Fibroblast of skin of abdomen (primary cell): ENCODE results near the gene SDK2.

Experiments used
- DNase-seq: peaks from one replicate; pipeline ENCODE4 v3.0.0-alpha.2; 2013

SDK2 gene

DNA sequence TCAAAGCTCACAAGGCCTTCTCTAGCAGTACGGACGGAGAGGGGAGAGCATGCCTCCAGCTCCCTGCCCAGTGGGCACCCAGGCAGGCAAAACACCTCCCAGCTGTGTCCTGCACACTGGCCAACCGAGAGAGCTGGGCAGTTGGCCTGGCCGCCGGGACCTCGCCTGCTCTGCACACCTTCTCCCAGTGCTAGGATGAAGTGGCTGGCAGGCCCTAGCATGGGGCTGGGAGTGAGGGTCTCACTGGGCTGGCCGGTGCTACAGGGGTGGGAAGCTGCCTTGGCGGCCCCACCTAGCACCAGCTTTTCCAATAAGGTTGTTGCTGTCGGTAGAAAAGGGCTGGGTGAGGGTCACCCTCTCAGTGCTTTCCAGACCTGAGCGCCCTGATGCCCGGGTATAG lies 60.2 kb downstream of the SDK2 start:
- no peak for DNase-seq

DNA sequence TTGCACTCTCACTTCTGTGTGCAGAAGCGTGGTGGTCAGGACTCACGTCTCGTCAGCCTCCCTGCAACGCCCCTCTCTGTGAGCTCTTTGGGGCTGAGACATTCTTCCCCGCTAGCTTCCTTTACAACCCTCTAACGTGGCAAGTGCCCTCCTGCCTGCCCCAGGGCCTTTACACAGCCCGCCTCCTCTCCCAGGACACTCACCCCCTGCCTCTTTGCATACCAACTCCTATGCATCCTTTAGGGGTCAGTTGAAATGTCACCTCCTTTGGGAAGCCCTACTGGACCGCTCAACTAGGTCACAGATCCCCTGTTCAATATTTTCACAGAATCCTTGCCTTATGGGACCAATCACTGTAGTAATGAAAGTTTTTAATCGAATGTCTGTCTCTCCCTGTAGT lies 61.4 kb downstream of the SDK2 start:
- no peak for DNase-seq

DNA sequence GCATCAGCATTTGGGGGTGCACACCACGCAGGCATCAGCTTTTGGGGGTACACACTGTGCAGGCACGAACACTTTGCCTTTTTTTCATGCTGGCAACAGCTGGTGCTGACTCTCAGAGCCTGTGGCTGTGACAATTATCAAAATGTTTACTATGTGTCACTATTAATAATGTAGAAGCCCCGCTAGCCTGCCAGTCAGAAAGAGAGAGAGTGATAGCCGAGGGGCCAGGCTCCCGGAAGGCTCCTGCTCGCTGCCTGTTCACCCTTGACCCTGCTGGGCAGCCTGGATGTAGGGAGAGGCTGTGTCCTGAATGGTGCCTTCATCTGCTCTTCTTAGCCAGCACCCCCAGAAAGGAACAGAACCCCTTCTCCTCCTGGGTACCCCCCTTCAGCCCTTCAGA lies 61.9 kb downstream of the SDK2 start:
- DNase-seq: no peak

DNA sequence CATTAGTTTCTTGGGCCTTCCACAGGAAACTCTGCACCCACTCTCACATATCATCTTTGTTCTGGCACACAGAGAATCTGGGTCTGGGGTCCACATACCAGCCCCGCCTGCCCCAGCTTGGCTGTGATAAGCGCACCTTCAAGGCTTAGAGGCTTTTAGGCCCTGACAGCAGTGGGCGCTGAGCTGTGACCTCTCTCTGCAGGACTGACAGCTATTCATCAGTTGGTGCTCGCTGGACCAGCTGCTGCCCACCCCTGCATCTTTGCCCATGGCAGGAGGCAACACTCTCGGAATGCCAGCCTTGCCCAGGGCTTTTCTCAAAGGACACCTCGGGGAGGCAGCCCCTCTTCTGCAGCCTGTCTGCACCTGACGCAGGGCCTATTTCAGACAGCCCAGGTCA lies 62.9 kb downstream of the SDK2 start:
- DNase-seq: no peak

DNA sequence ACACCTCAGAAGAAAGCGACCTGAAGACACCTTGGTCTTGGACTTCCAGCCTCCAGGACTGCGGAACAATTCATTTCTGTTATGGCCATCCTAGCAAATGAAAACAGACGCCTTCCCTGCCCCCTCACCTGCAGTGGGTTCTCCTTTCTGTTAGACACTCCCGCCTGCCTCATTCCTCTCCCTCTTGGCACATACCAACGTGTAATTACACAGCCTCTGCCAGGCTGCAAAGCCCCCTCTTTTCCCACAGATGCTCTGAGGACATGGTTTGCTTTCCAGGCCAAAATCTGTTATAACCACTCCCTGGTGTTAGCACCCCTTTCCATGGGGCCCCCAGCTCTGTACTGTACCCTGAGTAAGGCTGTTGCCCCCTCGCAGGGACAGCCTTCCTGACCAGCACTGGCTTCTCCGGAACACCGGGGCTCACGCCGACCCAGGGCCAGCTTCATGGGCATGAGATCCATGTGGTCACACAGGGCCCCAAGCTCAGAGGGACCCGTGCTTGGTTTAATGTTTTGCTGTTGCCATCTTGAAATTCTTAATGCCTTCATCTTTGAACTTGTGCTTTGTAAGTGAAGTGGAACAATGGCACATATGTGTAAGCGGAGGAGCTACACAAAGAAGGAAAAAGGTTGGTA lies 64.1 kb downstream of the SDK2 start:
- no peak for DNase-seq

DNA sequence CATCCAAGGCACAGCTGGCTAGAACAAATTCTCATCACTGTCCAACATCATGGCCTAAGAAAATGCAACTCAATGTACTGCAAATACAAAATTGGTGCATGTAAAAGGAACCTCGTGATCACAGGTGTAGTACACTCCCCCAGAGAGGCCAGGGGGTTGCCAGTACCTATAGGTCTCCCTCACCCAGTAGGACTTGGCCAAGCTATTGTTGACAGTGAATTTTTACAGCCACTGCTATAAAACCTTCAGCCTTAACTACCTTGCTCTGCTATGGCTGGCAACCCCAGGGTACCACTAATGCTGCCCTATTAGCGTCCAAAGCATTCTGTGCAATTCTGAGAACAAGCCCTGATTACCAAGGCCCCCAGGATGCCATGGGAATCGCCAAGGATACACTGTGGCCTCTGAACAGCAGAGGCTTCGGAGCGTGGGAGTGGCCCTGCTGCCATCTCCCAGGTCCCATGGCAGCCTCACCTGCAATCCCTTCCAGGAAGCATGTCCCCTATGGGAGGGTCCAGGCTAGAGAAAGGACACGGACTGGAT lies 67.6 kb downstream of the SDK2 start:
- no peak for DNase-seq

DNA sequence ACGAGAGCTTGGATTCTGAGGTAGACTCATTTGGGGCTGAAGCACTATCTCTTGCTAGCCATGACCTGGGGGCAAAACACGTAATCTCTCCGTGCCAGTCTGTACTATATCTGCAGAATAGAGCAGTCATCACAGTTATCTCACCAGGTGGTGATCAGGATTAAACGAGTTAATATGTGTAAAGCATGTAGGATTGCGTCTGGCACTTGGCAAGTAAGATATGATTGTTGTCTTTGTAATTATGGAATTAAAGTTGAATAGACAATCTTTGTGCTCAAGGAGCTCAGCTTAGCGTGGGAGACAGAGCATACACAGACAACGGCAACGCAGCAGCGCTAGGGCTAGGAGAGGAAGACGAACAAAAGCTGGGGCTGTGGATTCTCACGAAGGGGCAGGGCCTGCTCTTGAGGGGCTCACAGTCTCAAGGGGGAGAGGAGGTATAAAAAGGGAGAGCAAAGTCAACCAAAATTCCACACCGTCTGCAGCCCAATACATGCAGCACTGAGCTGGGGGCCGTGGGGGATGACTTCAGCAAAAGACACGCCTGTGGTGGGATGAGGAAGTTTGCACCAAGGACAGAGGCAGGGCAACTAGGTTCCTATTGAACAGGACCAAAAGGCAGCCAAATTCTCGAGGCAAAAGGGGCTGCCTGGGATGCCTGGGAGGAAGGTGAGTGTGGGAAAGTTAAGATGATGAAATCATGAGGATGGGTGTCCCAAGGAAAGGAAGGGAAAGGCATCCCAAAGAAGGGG lies 68.6 kb downstream of the SDK2 start:
- no peak for DNase-seq

DNA sequence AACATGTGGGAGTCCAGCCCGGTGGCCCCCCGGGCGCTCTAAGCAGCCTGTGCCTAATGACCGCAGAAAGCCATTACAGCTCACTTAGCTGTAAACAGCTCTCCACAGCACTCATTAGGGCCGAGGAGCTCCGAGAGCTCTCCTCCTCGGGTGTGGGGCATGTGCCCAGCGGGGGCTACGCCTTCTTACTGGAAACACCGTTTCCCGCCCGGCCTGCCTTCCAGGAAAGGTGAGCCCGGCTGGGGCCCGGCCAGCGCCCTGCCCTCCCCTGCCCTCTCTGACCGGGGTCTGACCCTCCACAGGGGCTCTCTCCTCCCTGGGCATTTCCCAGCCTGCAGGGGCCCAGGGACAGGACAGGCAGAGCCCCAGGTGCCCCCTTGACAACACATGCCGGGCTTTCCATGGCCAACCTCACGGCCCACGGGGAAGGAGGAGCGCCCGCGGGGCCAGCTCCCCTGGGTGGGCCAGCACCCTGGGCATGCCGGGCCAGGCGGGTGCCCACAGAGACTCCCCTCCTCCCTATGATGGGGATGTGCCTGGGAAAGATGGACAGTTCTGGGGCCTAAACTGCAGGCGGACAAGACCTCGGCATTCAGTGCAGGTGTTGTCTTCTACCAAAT lies 72.6 kb downstream of the SDK2 start:
- DNase-seq: no peak

DNA sequence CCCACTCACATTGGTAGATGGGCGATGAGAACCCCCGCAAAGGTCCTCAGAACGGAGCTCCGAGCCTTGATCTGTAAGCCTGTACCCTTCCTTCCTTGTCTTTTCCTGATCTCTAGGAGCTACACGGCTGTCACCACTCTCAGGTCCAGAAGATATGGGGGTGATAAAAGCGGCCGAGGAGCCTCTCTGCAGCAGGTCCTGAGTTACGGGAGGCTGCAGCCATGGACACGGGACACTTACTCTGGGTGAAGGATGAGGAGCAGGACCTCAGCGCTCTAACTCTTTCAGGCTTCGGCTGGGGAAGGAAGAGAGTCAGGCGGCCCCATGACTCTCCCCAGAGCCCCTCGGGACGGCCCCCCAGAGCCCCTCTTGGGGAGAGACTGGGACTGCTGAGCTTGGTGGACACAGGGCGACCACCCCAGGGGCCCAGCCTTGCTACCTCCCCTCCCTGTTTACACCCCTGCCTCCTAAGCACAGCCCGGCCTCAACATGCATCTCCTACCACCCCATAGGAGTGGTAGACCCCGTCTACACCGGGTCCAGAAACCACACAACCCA lies 74.4 kb downstream of the SDK2 start:
- no peak for DNase-seq

DNA sequence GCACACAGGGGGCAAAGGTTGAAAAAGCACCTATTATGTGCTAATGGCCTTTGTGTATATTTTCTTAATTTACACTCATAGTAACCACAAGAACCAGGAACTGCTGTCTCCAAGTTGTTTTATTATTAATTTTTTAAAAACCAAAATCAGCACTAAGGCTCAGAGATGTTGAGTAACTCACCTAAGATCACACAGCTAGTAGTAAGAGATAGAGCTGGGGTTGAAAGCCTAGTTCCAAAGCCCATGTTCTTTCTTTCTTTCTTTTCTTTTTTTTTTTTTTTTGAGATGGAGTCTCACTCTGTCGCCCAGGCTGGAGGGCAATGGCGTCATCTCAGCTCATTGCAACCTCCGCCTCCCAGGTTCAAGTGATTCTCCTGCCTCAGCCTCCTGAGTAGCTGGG lies 75.3 kb downstream of the SDK2 start:
- DNase-seq: no peak

DNA sequence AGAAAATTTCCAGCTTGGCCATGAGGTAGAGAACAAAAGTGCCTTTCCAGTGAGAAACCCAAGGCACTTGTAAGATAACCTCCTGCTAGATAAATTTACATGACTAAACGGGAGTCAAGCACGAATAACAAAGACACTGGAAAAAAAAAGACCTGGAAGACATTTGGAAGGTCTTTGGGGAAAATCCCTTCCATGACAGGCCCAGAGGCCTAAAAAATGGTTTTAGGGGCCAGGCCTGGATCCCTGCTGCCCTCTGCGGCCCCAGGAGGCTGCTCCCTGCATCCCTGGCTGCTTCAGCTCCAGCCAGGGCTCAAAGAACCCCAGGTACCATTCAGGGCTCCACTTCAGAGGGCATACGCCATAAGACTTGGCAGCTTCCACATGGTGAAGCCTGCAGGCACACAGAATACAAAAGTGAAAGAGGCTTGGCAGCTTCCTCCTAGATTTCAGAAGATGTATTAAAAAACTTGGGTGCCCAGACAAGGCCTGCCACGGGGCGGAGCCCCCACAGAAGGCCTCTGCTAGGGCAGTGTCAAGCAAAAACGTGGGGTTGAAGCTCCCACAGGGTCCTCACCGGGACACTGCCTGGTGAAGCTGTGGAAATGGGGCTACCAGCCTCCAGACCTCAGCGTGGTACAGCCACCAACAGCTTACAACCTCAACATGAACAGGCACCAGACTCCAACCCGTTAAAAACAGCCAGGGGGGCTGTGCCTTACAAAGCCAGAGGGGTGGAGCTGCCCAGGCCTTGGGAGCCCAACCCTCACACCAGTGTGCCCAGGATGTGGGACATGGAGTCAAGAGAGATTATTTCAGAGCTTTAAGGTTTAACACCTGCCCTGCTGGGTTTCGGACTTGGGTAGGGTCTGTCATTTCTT lies 77.1 kb downstream of the SDK2 start:
- no peak for DNase-seq

DNA sequence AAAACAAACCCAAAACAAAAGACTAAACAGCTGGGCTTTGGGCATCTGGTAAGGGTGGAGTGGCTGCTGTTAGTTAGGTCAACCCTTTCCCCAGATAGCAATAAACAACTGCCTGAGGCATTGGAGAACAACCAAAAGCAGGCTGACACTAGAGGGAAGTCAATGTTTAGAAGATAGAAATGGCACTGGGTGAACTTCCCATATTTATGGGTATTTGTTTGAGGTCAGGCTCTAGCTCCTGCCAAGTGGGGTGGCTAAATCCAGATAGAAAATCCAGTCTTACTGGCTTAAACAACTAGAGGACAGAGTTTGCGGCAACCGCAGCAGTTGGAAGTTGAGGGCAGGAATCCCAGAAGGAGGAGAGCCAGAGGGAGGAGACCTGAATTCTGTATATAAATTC lies 79.4 kb downstream of the SDK2 start:
- DNase-seq: no peak

DNA sequence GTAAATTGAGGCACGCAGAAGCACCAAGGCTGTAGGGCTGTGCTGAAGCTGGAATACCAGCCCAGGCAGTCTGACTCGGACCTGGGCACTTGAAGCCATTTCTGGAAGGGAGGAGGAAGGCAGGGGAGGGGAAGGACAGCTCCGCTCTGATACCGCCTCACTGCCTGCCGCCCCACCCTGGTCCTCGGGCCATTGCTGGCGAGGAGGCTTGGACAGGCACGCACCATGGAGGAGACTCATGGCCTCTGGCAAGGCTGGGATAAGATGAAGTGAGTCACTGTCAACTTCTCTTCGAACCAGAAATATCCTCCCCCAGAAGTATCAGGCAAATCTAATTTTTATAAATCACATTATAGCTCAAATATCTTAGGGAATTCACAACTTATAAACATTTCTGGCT lies 81.3 kb downstream of the SDK2 start:
- no peak for DNase-seq

DNA sequence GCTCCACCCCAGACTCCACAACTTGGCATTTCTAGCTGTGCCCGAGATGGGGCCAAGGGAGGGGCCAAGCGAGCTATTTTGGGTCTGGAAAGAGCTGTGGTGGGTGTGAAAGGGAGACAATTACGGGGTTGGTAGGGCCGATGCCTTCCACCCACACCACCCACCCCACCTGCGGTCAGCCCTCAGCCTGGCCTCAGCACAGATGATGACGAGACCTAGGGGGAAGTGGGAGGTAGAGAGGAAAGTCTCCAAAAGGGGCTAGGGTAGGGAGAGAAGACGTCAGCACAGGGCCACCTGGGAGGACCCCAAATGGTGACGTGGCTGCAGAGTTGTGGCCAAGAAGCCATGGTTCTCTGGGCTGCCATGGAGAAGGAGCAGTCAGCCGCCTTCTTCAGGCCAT lies 83.1 kb downstream of the SDK2 start:
- no peak for DNase-seq

DNA sequence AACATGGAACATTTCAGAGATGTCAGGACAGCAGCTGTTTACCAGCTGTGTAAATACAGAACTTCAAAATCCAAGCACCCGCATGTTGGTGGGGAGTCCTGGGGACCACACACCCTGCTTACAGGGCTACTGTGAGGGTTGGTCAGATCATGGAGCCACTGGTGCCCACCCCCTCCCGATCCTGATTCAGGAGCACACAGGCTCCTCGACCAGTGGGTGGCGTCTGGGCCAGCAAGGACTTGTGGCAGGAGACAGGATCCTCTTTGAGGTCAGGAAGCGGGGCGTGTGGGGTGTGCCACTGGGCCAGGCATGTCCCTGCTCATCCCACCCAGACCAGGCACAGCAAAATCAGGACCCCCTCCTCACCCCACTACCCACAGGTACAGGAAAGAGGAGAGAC lies 83.6 kb downstream of the SDK2 start:
- DNase-seq: no peak

DNA sequence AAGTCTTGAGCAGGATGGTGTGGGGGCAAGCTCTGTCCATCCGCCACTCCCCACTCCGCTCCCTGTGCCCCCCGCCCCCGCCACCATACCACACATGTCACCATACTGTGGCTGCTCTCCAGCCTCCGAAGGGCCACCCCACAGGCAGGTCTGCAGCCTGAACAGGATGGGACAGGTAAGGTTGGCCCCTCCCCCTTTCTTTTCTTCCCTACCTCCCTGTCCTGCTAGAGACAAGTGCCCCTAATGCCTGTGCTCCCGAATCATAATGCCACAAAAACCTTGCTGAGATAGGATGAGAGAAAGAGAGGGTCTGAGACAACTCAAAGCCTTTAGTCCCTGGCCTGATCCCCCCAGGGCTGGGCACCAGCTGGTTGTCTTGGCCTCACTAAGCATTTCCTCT lies 84.7 kb downstream of the SDK2 start:
- DNase-seq: no peak

DNA sequence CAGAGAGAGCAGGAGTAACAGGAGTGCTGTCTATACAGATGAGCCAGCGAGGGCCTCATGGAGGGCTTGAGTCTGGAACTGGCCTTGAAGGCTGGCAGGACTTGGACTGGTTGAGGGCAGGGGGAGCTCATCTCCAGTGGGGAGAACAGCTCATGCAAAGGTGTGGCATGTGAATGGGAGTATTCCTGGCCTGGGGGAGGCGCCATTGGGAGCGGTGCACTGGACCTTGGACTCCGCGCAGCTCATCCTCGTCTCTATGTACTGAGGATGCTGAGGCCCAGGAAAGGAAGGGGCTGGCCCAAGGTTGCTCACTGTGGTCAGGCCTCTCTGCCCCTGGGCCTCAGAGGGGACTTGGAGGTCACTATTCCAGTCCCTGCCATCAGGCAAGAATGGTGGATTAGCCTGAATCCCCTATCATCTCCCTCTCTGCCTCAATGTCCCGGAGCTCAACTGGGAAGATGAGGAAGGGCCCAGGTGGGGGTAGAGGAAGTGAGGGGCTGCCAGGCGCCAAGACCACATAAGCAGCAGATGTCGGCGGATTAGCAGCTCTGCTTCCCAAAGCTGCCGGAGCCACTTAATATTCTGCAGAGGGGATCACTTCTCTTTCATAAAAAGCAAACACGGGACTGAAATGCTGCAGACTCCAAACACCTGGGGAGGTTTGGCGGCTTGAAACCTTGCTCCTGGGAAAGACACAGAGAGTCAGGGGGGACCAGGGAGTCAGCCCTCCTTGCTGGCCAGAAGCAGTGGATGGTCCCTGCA lies 88.9 kb downstream of the SDK2 start:
- DNase-seq: no peak

DNA sequence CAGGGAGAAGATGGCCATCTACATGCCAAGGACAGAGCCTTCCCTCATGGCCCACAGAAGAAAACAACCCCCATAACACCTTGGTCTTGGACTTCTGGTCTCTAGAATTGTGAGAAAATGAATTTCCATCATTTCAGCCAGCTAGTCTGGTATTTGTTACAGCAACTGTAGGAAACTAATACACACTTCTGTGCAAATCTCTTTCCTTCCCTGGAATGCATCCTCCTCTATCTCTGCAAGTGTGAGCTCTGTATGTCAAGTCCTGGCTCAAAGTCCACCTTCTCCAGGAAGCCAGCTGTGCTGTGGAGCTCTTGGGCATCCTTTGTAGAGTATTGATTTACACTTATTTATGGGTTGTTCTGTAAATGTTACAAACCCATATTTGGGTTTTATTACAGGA lies 89.7 kb downstream of the SDK2 start:
- no peak for DNase-seq

DNA sequence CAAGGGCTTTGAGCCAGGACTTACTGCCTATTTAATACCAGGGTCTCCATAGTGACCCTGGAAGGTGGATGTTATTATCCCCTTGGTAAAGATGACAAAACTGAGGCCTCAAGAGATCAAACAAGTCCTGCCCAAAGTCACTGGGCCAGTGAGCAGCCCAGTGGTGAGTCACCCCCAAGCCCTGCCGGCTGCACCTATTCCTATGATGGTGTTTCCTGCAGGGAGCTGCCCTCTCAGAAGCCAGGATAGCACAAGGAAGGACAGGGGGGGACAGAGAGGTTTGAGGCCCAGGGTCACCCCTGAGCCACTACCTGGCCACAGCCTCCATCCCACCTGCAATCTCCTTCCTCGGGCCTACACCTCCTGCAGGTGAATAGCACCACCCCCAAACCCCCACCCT lies 90.9 kb downstream of the SDK2 start:
- no peak for DNase-seq

DNA sequence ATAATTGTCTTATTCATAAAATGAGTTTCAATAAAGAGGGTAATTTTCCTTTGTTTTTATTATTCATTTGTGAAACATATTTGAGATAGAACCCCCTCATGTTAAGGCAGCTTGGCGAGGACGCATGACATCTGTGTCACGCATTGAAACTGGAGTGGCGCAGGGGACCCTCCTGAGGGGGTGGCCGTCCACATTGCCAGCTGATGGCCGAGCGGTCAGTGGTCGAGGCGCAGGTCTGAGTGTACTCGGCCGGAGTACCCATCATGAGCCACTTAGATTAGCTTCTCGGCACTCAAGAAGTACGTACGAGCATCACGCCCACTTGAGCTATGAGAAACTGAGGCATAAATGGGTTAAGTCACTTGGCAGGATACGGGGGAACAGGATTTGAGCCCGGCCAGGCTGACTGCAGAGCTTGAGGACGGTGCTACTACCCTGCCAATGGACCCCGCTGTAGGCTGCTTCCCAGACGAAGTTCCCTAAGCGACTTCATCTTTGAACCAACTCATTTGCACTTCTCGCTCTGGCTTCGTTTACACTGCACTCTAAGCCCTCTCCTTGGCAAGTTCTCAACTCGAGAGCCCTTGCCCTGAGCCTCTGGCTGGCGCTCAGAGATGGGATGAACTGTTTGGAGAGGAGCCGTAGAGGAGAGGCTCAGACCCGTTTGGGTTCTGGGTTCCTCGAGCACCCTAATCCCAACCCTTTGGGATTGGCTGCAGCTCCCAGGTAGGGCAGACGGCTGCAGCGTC lies 91.8 kb downstream of the SDK2 start:
- no peak for DNase-seq

DNA sequence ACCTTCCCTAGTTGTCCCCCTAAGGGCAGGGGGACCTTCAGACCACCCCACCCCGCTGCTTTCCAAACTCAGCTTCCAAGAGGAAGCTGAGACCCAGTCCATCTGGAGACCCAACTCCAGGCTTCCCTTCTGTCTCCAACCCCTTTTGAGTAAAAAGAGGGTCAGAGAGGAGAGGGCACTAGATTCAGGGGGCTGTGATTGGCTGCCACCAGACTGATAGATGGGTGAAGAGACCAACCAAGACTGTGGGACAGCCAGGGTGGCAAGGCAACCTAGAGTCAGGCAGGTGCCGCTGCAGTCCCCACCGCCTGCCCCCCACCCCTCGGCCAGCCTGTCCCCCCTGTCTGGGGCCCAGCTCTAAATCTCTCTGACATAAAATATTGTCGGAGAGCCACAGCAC lies 92.5 kb downstream of the SDK2 start:
- DNase-seq: peak; percentile 7
